K562 (cell line): ENCODE results near the gene ATXN1. TPM values are rescaled to one million over a fixed set of nuclear protein-coding genes. Genes with fewer than 3 reads are reported as not detected.

Source experiments
- ATAC-seq: fragments of 200-7000 bp; cut with Tn5 transposase; 3 replicates; pipeline ENCODE4 v1.9.1; 2020; ENCODE audit warnings: moderate library complexity
- BruUV-seq: library from RNA; stranded (reverse); fragments of 400-500 nt; replicated peaks from 2 replicates; lab custom pipeline; 2021; lab: Mats Ljungman, UMichigan
- CTCF ChIA-PET: fragments of 300-600 bp; formaldehyde crosslinking; extraction: SDS; loops from one replicate; lab custom pipeline; 2021; ENCODE audit warnings: low intra/inter-chr PET ratio; lab: Yijun Ruan, JAX
- POLR2A ChIA-PET: fragments of 300-600, 350-650 bp; sonication (Branson Sonifier 250); formaldehyde crosslinking; extraction: SDS; loops from one replicate; lab custom pipeline; 2021; ENCODE audit warnings: antibody characterized with exemption, inconsistent platforms; lab: Yijun Ruan, JAX
- DNase-seq, 4 experiments: peaks; one replicate each; pipeline versions ENCODE4 v3.0.0 to v3.0.0-alpha.2; 2011 to 2018; ENCODE audit warnings: low spot score in 3 of 4, mixed read lengths in 3 of 4; ENCODE audit errors: extremely low read depth in 1 of 4
- FAIRE-seq: peaks from 2 replicates; lab custom pipeline; 2011; peaks lifted over from hg19 to GRCh38; lab: Jason Lieb, UNC
- H2AFZ ChIP-seq: 2 replicates; pipeline ENCODE4 v1.6.0; 2011; ENCODE audit warnings: low read depth, low read length, control low read depth, inconsistent platforms
- H3K27ac ChIP-seq: fragments of 200-600 bp; 3 replicates; pipeline ENCODE4 v1.8.0; 2011; ENCODE audit warnings: low read depth, mild to moderate bottlenecking, control low read depth, inconsistent platforms, low read length, moderate library complexity, mixed read lengths; ENCODE audit errors: extremely low read depth
- H3K27me3 ChIP-seq, 2 experiments: fragments of 300-600 bp in 1 of 2; 2 replicates in 1 of 2; 3 replicates in 1 of 2; pipeline versions ENCODE4 v1.6.0 to v1.8.0; 2011; ENCODE audit warnings: inconsistent platforms in 2 of 2, low read length in 2 of 2, mild to moderate bottlenecking in 1 of 2, mixed read lengths in 1 of 2, moderate library complexity in 1 of 2; ENCODE audit not compliant: control insufficient read depth in 2 of 2, insufficient read depth in 2 of 2
- H3K36me3 ChIP-seq: fragments of 300-600 bp; 3 replicates; pipeline ENCODE4 v1.8.0; 2011; ENCODE audit warnings: mild to moderate bottlenecking, low read length, inconsistent platforms; ENCODE audit not compliant: control insufficient read depth, insufficient read depth
- H3K4me1 ChIP-seq, 2 experiments: fragments of 200-600 bp in 1 of 2; replicated peaks in 1 of 2; 2 replicates in 1 of 2; 3 replicates in 1 of 2; pipeline versions ENCODE4 v1.5.1 to v1.8.0; 2011; ENCODE audit warnings: inconsistent platforms in 2 of 2, low read length in 2 of 2, mild to moderate bottlenecking in 1 of 2, mixed read lengths in 1 of 2, moderate library complexity in 1 of 2; ENCODE audit not compliant: control insufficient read depth in 2 of 2, insufficient read depth in 2 of 2
- H3K4me2 ChIP-seq: 2 replicates; pipeline ENCODE4 v1.6.1; 2011; ENCODE audit warnings: low read length, control low read depth, inconsistent platforms, mixed read lengths; ENCODE audit not compliant: insufficient read depth
- H3K4me3 ChIP-seq: fragments of 200-600 bp; sonication (generic), shearing (Covaris generic); 2 replicates; pipeline ENCODE4 v1.5.1; 2016; ENCODE audit warnings: control low read depth, inconsistent platforms
- H3K79me2 ChIP-seq: fragments of 200-600 bp; 3 replicates; pipeline ENCODE4 v1.8.0; 2011; ENCODE audit warnings: low read length, inconsistent platforms; ENCODE audit not compliant: control insufficient read depth, insufficient read depth
- H3K9ac ChIP-seq, 2 experiments: 2 replicates each; pipeline versions ENCODE4 v1.6.0 to v1.6.1; 2011; ENCODE audit warnings: low read depth in 2 of 2, low read length in 2 of 2, control low read depth in 1 of 2, inconsistent platforms in 1 of 2, mild to moderate bottlenecking in 1 of 2, mixed read lengths in 1 of 2; ENCODE audit not compliant: insufficient read depth in 1 of 2
- H3K9me1 ChIP-seq: one replicate; pipeline ENCODE4 v1.6.0; 2011; ENCODE audit warnings: inconsistent platforms, mild to moderate bottlenecking, low read length, moderate library complexity; ENCODE audit not compliant: control insufficient read depth, insufficient read depth
- H3K9me3 ChIP-seq: replicated peaks from 2 replicates; pipeline ENCODE4 v1.5.1; 2011; ENCODE audit warnings: low read depth, low read length, inconsistent platforms; ENCODE audit not compliant: control insufficient read depth, insufficient read depth
- H4K20me1 ChIP-seq: replicated peaks from 2 replicates; pipeline ENCODE4 v1.6.1; 2011; ENCODE audit warnings: low read length, inconsistent platforms, mixed read lengths; ENCODE audit not compliant: control insufficient read depth, insufficient read depth
- EP400 ChIP-seq: fragments of 450-650 bp; IDR thresholded peaks from 2 replicates; pipeline ENCODE4 v1.6.1; 2017; ENCODE audit warnings: antibody characterized with exemption, mild to moderate bottlenecking, moderate library complexity
- FOXO4 ChIP-seq: fragments of 450-650 bp; formaldehyde crosslinking; IDR thresholded peaks from 2 replicates; pipeline ENCODE4 v1.4.0; 2020; ENCODE audit warnings: mild to moderate bottlenecking, moderate library complexity
- IRF9 ChIP-seq: fragments of 450-650 bp; IDR thresholded peaks from 2 replicates; pipeline ENCODE4 v1.6.1; 2016; ENCODE audit warnings: missing biosample characterization, missing genetic modification characterization
- MYC ChIP-seq, 2 experiments: fragments of 250-450 bp in 1 of 2; sonication (Bioruptor Pico) in 1 of 2; IDR thresholded peaks; 2 replicates each; pipeline versions ENCODE4 v1.5.1 to v1.6.1; 2012 to 2021; ENCODE audit warnings: low read depth in 2 of 2, borderline replicate concordance in 1 of 2, improper control_type of control experiment in 1 of 2, low read length in 1 of 2, mild to moderate bottlenecking in 1 of 2, moderate library complexity in 1 of 2
- NFE2 ChIP-seq: IDR thresholded peaks from 2 replicates; pipeline ENCODE4 v1.6.1; 2014; ENCODE audit warnings: antibody characterized with exemption, low read depth
- PCBP1 ChIP-seq: fragments of 200-400 bp; formaldehyde crosslinking; IDR thresholded peaks from 2 replicates; pipeline ENCODE4 v1.6.1; 2018; ENCODE audit warnings: mild to moderate bottlenecking, low read depth, low read length; ENCODE audit not compliant: poor library complexity, severe bottlenecking
- TCFL5 ChIP-seq: fragments of 250-450 bp; sonication (Bioruptor Pico); conservative IDR thresholded peaks from 2 replicates; pipeline ENCODE4 v1.6.1; 2021; ENCODE audit warnings: mild to moderate bottlenecking, moderate library complexity, matching md5 sums
- XRCC3 ChIP-seq: fragments of 450-650 bp; IDR thresholded peaks from 2 replicates; pipeline ENCODE4 v1.6.1; 2017; ENCODE audit warnings: mild to moderate bottlenecking, moderate library complexity
- ZC3H11A ChIP-seq: IDR thresholded peaks from 2 replicates; pipeline ENCODE4 v1.6.1; 2012; ENCODE audit warnings: low read depth, low read length, improper control_type of control experiment
- ZNF347 ChIP-seq: fragments of 450-650 bp; formaldehyde crosslinking; IDR thresholded peaks from 2 replicates; pipeline ENCODE4 v1.4.0; 2020; ENCODE audit warnings: low read depth, mild to moderate bottlenecking, moderate library complexity
- ZNF436 ChIP-seq: fragments of 250-450, 450-650 bp; sonication (Bioruptor Pico); formaldehyde crosslinking; IDR thresholded peaks from 2 replicates; pipeline ENCODE4 v1.7.0; 2020; ENCODE audit warnings: mild to moderate bottlenecking
- ZNF766 ChIP-seq: fragments of 200-800 bp; sonication (Bioruptor generic); conservative IDR thresholded peaks from 2 replicates; pipeline ENCODE4 v1.6.1; 2016; ENCODE audit warnings: missing genetic modification characterization, missing compliant biosample characterization
- WGBS: fragments of 100-300 bp; shearing (Covaris generic); methylation state at CpG from one replicate; pipeline ENCODE4 v1.1.6; 2016; ENCODE audit warnings: low coverage, mixed read lengths; ENCODE audit not compliant: insufficient coverage; ENCODE audit errors: missing lambda C conversion rate; 5-methylcytosine and 5-hydroxymethylcytosine counted together
- in situ Hi-C: fragments of 300-500 bp; cut with MboI; formaldehyde crosslinking; loops from 4 replicates; pipeline ENCODE4 v1.15.0; 2018; ENCODE audit warnings: inconsistent platforms, mixed read lengths
- intact Hi-C: fragments of 100-400 bp; cut with micrococcal nuclease; formaldehyde crosslinking; loops from 2 replicates; pipeline ENCODE4 v1.14.2; 2022
- polyA plus RNA-seq, 8 experiments: library from polyadenylated mRNA; depleted of rRNA in 4 of 8; stranded (reverse) in 5 of 8; unstranded in 3 of 8; fragments of >200 nt; fragmentation: Nextera tagmentation in 2 of 8; fragmentation: Illumina TruSeq in 1 of 8; extraction: Ambion mirVana in 2 of 8; extraction: Trizol in 1 of 8; gene quantifications; 2 replicates each; pipeline versions ENCODE4 v1.2.1 to v1.2.3, GENCODE V29; 2011 to 2014; ENCODE audit warnings: inconsistent platforms in 1 of 8, missing spikeins in 1 of 8
- total RNA-seq, 7 experiments: library from RNA; depleted of rRNA in 6 of 7; stranded (reverse); fragments of >200 nt in 6 of 7; fragmentation: Illumina TruSeq in 2 of 7; extraction: Trizol in 2 of 7; gene quantifications; 2 replicates each; pipeline versions ENCODE4 v1.2.1 to v1.2.3, GENCODE V29; 2011 to 2021; ENCODE audit warnings: low replicate concordance in 1 of 7

The ATXN1 gene
- total and polyA plus RNA-seq, 9 of the 15 experiments (the other 6 are each of a cell fraction or from before 2014, with no cell fraction given), result under 0.01 to 1.2 (median 0.58) TPM

GRCh38 chr6:16602035-16602434 lies 159.2 kb downstream of the ATXN1 start:
- H3K4me3 ChIP-seq, result no peak overlapping the region
- H3K36me3 ChIP-seq, result no peaks in the 10 kb centered on the region
- H3K27ac ChIP-seq, result no peak overlapping the region
- no peak for FAIRE-seq
- no peak overlapping the region for H2AFZ ChIP-seq
- no peak for TF ChIP-seq ZC3H11A
- TF ChIP-seq IRF9 (tag), result no peak
- TF ChIP-seq NFE2, result no peak
- no peak for TF ChIP-seq ZNF436 (CRISPR knock-in tag)
- no peak for TF ChIP-seq ZNF347 (CRISPR knock-in tag)
- no peak for TF ChIP-seq MYC (IDR thresholded peaks at IDR 0.05; ENCODE audit: low read depth, low read length)
- no peak for TF ChIP-seq MYC (CRISPR knock-in tag; IDR thresholded peaks at IDR 0.05; ENCODE audit: borderline replicate concordance, low read depth)
- no peak for TF ChIP-seq XRCC3
- no peak for TF ChIP-seq TCFL5 (CRISPR knock-in tag)
- TF ChIP-seq PCBP1, result no peak
- no peak for TF ChIP-seq ZNF766
- TF ChIP-seq FOXO4 (CRISPR knock-in tag), result no peak
- TF ChIP-seq EP400, result no peak
- H3K9ac ChIP-seq, result no peak overlapping the region
- no peaks in the 10 kb centered on the region for H3K9me1 ChIP-seq
- CTCF ChIA-PET, result no interaction called here
- BruUV-seq, result no TSS peak
- no peaks in the 10 kb centered on the region for H4K20me1 ChIP-seq
- ATAC-seq, result no peak
- H3K79me2 ChIP-seq, result no peaks in the 10 kb centered on the region
- H3K9me3 ChIP-seq, result no peaks in the 10 kb centered on the region
- POLR2A ChIA-PET, result interaction anchor here (0.6 to 0.7 kb wide), 2 partner anchors 44 to 66 kb away, joined by 3 read pairs; no protein-coding TSS in a partner anchor
- no peaks in the 10 kb centered on the region for H3K4me1 ChIP-seq
- intact Hi-C loops, result no loop called here
- WGBS, result 8% methylated on average over 3 of the region's 3 CpGs
- in situ Hi-C loops, result no loop called here
- H3K27me3 ChIP-seq, result peaks cover 11 to 30% of the 10 kb centered on the region in 2 experiments; a peak in 4 of 5 replicates
- H3K4me2 ChIP-seq, result no peak overlapping the region
- no peak for DNase-seq
